ENCODE results near the gene LHX6. TPM values are rescaled to one million over a fixed set of nuclear protein-coding genes. Genes with fewer than 3 reads are reported as not detected.

LHX6 gene
- total and polyA plus RNA-seq, 9 of the 15 experiments (the other 6 are each of a cell fraction or from before 2014, with no cell fraction given): 2.8 to 16.3 (median 7.9) TPM

- TF ChIP-seq SFPQ (IDR thresholded peaks at IDR 0.05; ENCODE audit: low read depth, low read length): no peak
- no peak for TF ChIP-seq KDM1A (IDR thresholded peaks at IDR 0.05)
- no peak for TF ChIP-seq ATF4 (CRISPR knock-in tag; IDR thresholded peaks at IDR 0.05)
- no peak for TF ChIP-seq EP300 (IDR thresholded peaks at IDR 0.05; ENCODE audit: low read length)
- no peak for TF ChIP-seq ZC3H4 (CRISPR knock-in tag; IDR thresholded peaks at IDR 0.05; ENCODE audit: borderline replicate concordance)
- TF ChIP-seq ZNF507 (tag; conservative IDR thresholded peaks at IDR 0.05): no peak
- TF ChIP-seq ZNF277 (CRISPR knock-in tag; IDR thresholded peaks at IDR 0.05; ENCODE audit: borderline replicate concordance): no peak
- TF ChIP-seq ZNF655 (CRISPR knock-in tag; IDR thresholded peaks at IDR 0.05): no peak
- TF ChIP-seq ZC3H11A (IDR thresholded peaks at IDR 0.05; ENCODE audit: low read depth, low read length): no peak
- peak; percentile 88 for TF ChIP-seq SMAD4 (CRISPR knock-in tag; conservative IDR thresholded peaks at IDR 0.05)
- TF ChIP-seq SMAD3 (CRISPR knock-in tag; conservative IDR thresholded peaks at IDR 0.05): no peak
- no peak for TF ChIP-seq ZNF699 (CRISPR knock-in tag; IDR thresholded peaks at IDR 0.05; ENCODE audit: insufficient replicate concordance)
- no peak for TF ChIP-seq ZNF165 (CRISPR knock-in tag; IDR thresholded peaks at IDR 0.05; ENCODE audit: borderline replicate concordance)
Observed at GRCh38 chr9:122264360-122265148, 35.8 kb upstream of the LHX6 start, which contains the start of the genes MRRF and RBM18 (continued).

Data from K562 (cell line).